ENCODE results near the gene GALT.

GALT gene

GRCh38 chr9:34694811-34695210, 48.3 kb downstream of the GALT start:
- H3F3A ChIP-seq (ENCODE audit: control insufficient read depth, insufficient read depth), result no peaks in the 10 kb centered on the region
- no peak for TF ChIP-seq EZH2phosphoT487 (IDR thresholded peaks at IDR 0.05; ENCODE audit: borderline replicate concordance, low read length)
- no peak overlapping the region for H3K4me3 ChIP-seq (ENCODE audit: low read length)
- H3K79me2 ChIP-seq (ENCODE audit: control insufficient read depth, low read length), result no peaks in the 10 kb centered on the region
- H3K9me2 ChIP-seq (replicated peaks; ENCODE audit: control insufficient read depth, low read length), result no peaks in the 10 kb centered on the region
- H3K36me3 ChIP-seq (ENCODE audit: control insufficient read depth, low read length), result no peaks in the 10 kb centered on the region
- no peaks in the 10 kb centered on the region for H3K4me1 ChIP-seq (ENCODE audit: control insufficient read depth, low read length)
- no peak overlapping the region for H3K27ac ChIP-seq (ENCODE audit: low read depth, low read length)
- H4K20me1 ChIP-seq (ENCODE audit: control insufficient read depth, insufficient read depth, low read depth, low read length), result no peaks in the 10 kb centered on the region
- H3K27me3 ChIP-seq (ENCODE audit: control insufficient read depth, low read length), result peaks cover 10% of the 10 kb centered on the region; the same call in 1 of the 2 replicates
- H3K4me2 ChIP-seq (ENCODE audit: low read length), result no peak overlapping the region
- no peaks in the 10 kb centered on the region for H3K9me3 ChIP-seq (ENCODE audit: control insufficient read depth, insufficient read depth, low read length)

Measured in DOHH2 (cell line).